Calu3 (cell line): ENCODE results near the gene TNFRSF19. TPM values are rescaled to one million over a fixed set of nuclear protein-coding genes. Genes with fewer than 3 reads are reported as not detected.

Experiments
- BruUV-seq: library from RNA; stranded (reverse); fragments of 400-500 nt; replicated peaks from 2 replicates; lab custom pipeline; 2021; lab: Mats Ljungman, UMichigan
- CTCF ChIA-PET: fragments of 300-600 bp; sonication (Branson Sonifier 250); formaldehyde crosslinking; loops from one replicate; lab custom pipeline; 2022; ENCODE audit warnings: antibody characterized with exemption; lab: Charles Lee
- DNase-seq: peaks from one replicate; pipeline ENCODE4 v3.0.0; 2022
- H3K27ac Mint-ChIP-seq: one replicate; pipeline ENCODE4 v1.8.0; 2022; ENCODE audit warnings: mixed read lengths; ENCODE audit not compliant: unreplicated experiment
- H3K27me3 Mint-ChIP-seq: one replicate; pipeline ENCODE4 v1.8.0; 2022; ENCODE audit warnings: mixed read lengths; ENCODE audit not compliant: unreplicated experiment
- H3K36me3 Mint-ChIP-seq: one replicate; pipeline ENCODE4 v1.8.0; 2022; ENCODE audit warnings: mild to moderate bottlenecking, moderate library complexity, mixed read lengths; ENCODE audit not compliant: insufficient read depth, unreplicated experiment
- H3K4me1 Mint-ChIP-seq: one replicate; pipeline ENCODE4 v1.8.0; 2022; ENCODE audit warnings: mild to moderate bottlenecking, low read depth, mixed read lengths; ENCODE audit not compliant: unreplicated experiment
- H3K4me3 Mint-ChIP-seq: one replicate; pipeline ENCODE4 v1.8.0; 2022; ENCODE audit warnings: mild to moderate bottlenecking, low read depth, moderate library complexity, mixed read lengths; ENCODE audit not compliant: unreplicated experiment
- H3K9me3 Mint-ChIP-seq: one replicate; pipeline ENCODE4 v1.8.0; 2022; ENCODE audit warnings: low read depth, mixed read lengths; ENCODE audit not compliant: unreplicated experiment
- CTCF ChIP-seq: fragments of 200-600 bp; IDR thresholded peaks from one replicate; pipeline ENCODE4 v1.8.0; 2022; ENCODE audit warnings: antibody characterized with exemption; ENCODE audit not compliant: unreplicated experiment
- intact Hi-C: fragments of 100-400 bp; cut with micrococcal nuclease; formaldehyde crosslinking; loops from one replicate; pipeline ENCODE4 v1.10.0; 2022; ENCODE audit not compliant: unreplicated experiment
- total RNA-seq: library from RNA; stranded (reverse); gene quantifications from 2 replicates; pipeline ENCODE4 v1.2.3, GENCODE V29; 2022

Gene TNFRSF19
- total RNA-seq, 1 experiment from 2014 or later = 38.3 TPM

- BruUV-seq = no TSS peak
- no peak overlapping the region for H3K4me3 Mint-ChIP-seq
- peaks cover 11% of the 10 kb centered on the region for H3K36me3 Mint-ChIP-seq
- no peak for DNase-seq
- no peak for TF ChIP-seq CTCF
- intact Hi-C loops = no loop called here
- H3K27ac Mint-ChIP-seq = no peak overlapping the region
- CTCF ChIA-PET = no interaction called here
- no peaks in the 10 kb centered on the region for H3K4me1 Mint-ChIP-seq
- no peaks in the 10 kb centered on the region for H3K27me3 Mint-ChIP-seq
- H3K9me3 Mint-ChIP-seq = no peaks in the 10 kb centered on the region
Measured at GRCh38 chr13:23628250-23628649, 58.0 kb downstream of the TNFRSF19 start.

GRCh38 chr13:23628765-23629565, 58.8 kb downstream of the TNFRSF19 start:
- Mint-ChIP-seq H3K4me1 (no peaks in the 10 kb centered on the region), H3K36me3 (peaks cover 8% of the 10 kb centered on the region), H3K27ac (no peak overlapping the region), H3K27me3 (no peaks in the 10 kb centered on the region), H3K4me3 (no peak overlapping the region), H3K9me3 (no peaks in the 10 kb centered on the region)
- no TSS peak for BruUV-seq
- CTCF ChIA-PET = interaction anchor here (0.6 kb wide), 1 partner anchor 1734 kb away, joined by 6 read pairs; no protein-coding TSS in a partner anchor
- intact Hi-C loops = no loop called here
- no peak for DNase-seq
- no peak for TF ChIP-seq CTCF

- no peak for TF ChIP-seq CTCF
- BruUV-seq = no TSS peak
- Mint-ChIP-seq H3K4me1 (no peaks in the 10 kb centered on the region), H3K27me3 (no peaks in the 10 kb centered on the region), H3K9me3 (no peaks in the 10 kb centered on the region), H3K36me3 (peaks cover 6% of the 10 kb centered on the region), H3K4me3 (no peak overlapping the region), H3K27ac (no peak overlapping the region)
- intact Hi-C loops = no loop called here
- CTCF ChIA-PET = interaction anchor here (0.6 kb wide), 1 partner anchor 1735 kb away, joined by 6 read pairs; no protein-coding TSS in a partner anchor
- DNase-seq = no peak
Measured at GRCh38 chr13:23629566-23630272, 59.5 kb downstream of the TNFRSF19 start.

- no peak for TF ChIP-seq CTCF
- Mint-ChIP-seq H3K4me1 (no peaks in the 10 kb centered on the region), H3K9me3 (no peaks in the 10 kb centered on the region), H3K4me3 (no peak overlapping the region), H3K27me3 (no peaks in the 10 kb centered on the region), H3K36me3 (peaks cover 6% of the 10 kb centered on the region), H3K27ac (no peak overlapping the region)
- intact Hi-C loops = no loop called here
- DNase-seq = no peak
- BruUV-seq = no TSS peak
- CTCF ChIA-PET = no interaction called here
Measured at GRCh38 chr13:23630349-23631093, 60.3 kb downstream of the TNFRSF19 start.
